HG03139 (cell line): Measurements from ENCODE around the gene TCAP.
"Not testable (repeated sequence)": the region's sequence is repeated elsewhere in the genome, so short reads cannot be mapped to it uniquely, and the experiment has no call there.

Experiments used
- ATAC-seq: cut with Tn5 transposase; IDR thresholded peaks from one replicate; pipeline ENCODE4 v1.9.1; 2021; ENCODE audit not compliant: unreplicated experiment

TCAP gene

GRCh38 chr17:39702901-39703893 lies 38.0 kb downstream of the TCAP start:
- ATAC-seq = no peak

DNA sequence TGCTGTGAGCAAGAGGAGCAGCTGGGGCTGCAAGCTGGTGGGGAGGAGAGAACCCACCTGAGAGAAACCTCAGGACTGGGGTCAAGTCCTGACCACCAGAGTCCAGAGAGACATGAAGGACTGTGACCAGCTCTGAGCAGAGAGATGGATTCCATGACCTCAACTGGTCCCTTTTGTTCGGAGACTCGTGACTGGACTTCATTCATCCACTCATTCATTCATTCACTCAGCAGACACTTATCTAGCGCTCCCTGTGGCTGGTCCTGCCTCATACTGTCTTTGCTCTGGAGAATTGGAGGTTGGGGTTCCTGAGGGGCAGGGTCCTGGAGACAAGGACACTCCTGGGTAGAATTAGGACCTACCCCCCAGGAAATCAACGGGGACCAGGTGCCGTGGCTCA lies 38.8 kb downstream of the TCAP start:
- no peak for ATAC-seq

GRCh38 chr17:39704821-39705551 lies 39.8 kb downstream of the TCAP start:
- ATAC-seq = no peak

DNA sequence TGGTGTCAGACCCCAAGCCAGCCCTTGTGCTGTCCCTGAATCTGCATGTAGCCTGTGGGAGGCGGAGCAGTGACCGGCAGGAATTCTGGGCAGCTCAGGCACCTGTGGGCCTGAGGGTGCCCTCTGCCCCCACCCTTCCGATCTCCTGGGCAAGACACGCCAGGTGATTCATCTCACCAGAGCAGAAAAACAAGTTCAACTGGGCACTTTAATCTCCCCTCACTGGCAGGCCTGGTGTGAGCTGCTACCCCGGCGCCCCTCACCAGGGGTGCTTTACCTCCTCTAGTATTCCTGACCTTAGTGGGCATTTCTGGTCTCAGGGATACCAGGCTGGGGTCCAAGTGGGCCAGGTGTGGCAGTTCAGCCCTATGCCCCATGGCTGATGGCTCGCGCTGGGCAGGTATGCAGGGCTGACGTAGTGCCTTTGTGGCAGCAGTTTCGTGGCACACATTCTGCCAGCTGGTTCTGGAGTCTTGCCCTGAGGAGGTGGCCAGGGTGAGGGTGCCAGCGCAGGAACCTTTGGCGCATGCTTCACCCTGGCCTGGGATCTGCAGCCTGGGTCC lies 40.7 kb downstream of the TCAP start:
- no peak for ATAC-seq

- ATAC-seq = no peak
Measured at GRCh38 chr17:39706383-39706782, 41.2 kb downstream of the TCAP start.

GRCh38 chr17:39706921-39707337 lies 41.8 kb downstream of the TCAP start:
- no peak for ATAC-seq

GRCh38 chr17:39709319-39709997 lies 44.3 kb downstream of the TCAP start:
- no peak for ATAC-seq

GRCh38 chr17:39709998-39710964 lies 45.1 kb downstream of the TCAP start:
- no peak for ATAC-seq

- ATAC-seq = not testable (repeated sequence)
Measured at GRCh38 chr17:39711071-39711470, 45.9 kb downstream of the TCAP start.

GRCh38 chr17:39711851-39712250 lies 46.7 kb downstream of the TCAP start:
- ATAC-seq = no peak

- no peak for ATAC-seq
Measured at GRCh38 chr17:39714234-39714633, 49.1 kb downstream of the TCAP start.

- no peak for ATAC-seq
Measured at GRCh38 chr17:39715375-39716072, 50.4 kb downstream of the TCAP start.
